HG02852 (cell line): ENCODE results near the gene FBXO10.

Experiments
- ATAC-seq: cut with Tn5 transposase; IDR thresholded peaks from one replicate; pipeline ENCODE4 v1.9.1; 2021; ENCODE audit warnings: mild to moderate bottlenecking, moderate library complexity; ENCODE audit not compliant: unreplicated experiment

FBXO10 gene

GRCh38 chr9:37551468-37551867 is 24.7 kb downstream of the FBXO10 start:
- ATAC-seq = no peak

GRCh38 chr9:37550781-37551180 is 25.4 kb downstream of the FBXO10 start:
- no peak for ATAC-seq

GRCh38 chr9:37549527-37549926 is 26.7 kb downstream of the FBXO10 start:
- no peak for ATAC-seq

GRCh38 chr9:37547328-37547878 is 28.8 kb downstream of the FBXO10 start:
- no peak for ATAC-seq

GRCh38 chr9:37543468-37543867 is 32.7 kb downstream of the FBXO10 start:
- ATAC-seq = no peak

- ATAC-seq = no peak
Observed at GRCh38 chr9:37542895-37543294, 33.3 kb downstream of the FBXO10 start.

- ATAC-seq = no peak
Observed at GRCh38 chr9:37542488-37542887, 33.7 kb downstream of the FBXO10 start.

- ATAC-seq = no peak
Observed at GRCh38 chr9:37541465-37541864, 34.7 kb downstream of the FBXO10 start.

- ATAC-seq = no peak
Observed at GRCh38 chr9:37540634-37541033, 35.5 kb downstream of the FBXO10 start.

- ATAC-seq = no peak
Observed at GRCh38 chr9:37539634-37540033, 36.5 kb downstream of the FBXO10 start.

GRCh38 chr9:37538099-37538498 is 38.1 kb downstream of the FBXO10 start:
- ATAC-seq = no peak

- no peak for ATAC-seq
Observed at GRCh38 chr9:37534901-37535300, 41.3 kb downstream of the FBXO10 start.

GRCh38 chr9:37534412-37534811 is 41.8 kb downstream of the FBXO10 start:
- no peak for ATAC-seq

GRCh38 chr9:37531699-37532098 is 44.5 kb downstream of the FBXO10 start:
- peak; percentile 77 for ATAC-seq

- peak; percentile 72 for ATAC-seq
Observed at GRCh38 chr9:37528652-37529471, 47.3 kb downstream of the FBXO10 start.

GRCh38 chr9:37523916-37524315 is 52.3 kb downstream of the FBXO10 start:
- ATAC-seq = no peak

- no peak for ATAC-seq
Observed at GRCh38 chr9:37522971-37523370, 53.2 kb downstream of the FBXO10 start.

GRCh38 chr9:37521111-37521510 is 55.1 kb downstream of the FBXO10 start:
- no peak for ATAC-seq

GRCh38 chr9:37520641-37521040 is 55.5 kb downstream of the FBXO10 start:
- no peak for ATAC-seq

GRCh38 chr9:37517923-37518322 is 58.3 kb downstream of the FBXO10 start:
- no peak for ATAC-seq

GRCh38 chr9:37515620-37516258 is 60.4 kb downstream of the FBXO10 start:
- no peak for ATAC-seq

- no peak for ATAC-seq
Observed at GRCh38 chr9:37514999-37515398, 61.2 kb downstream of the FBXO10 start.
